Fibroblast of villous mesenchyme (primary cell): Measurements from ENCODE around the gene ALDH1L1. TPM values are rescaled to one million over a fixed set of nuclear protein-coding genes. Genes with fewer than 3 reads are reported as not detected.
"Not testable (repeated sequence)": the region's sequence is repeated elsewhere in the genome, so short reads cannot be mapped to it uniquely, and the experiment has no call there.

Source experiments
- DNase-seq: peaks from one replicate; pipeline ENCODE4 v3.0.0-alpha.2; 2010; ENCODE audit warnings: low read depth
- H3K4me3 ChIP-seq: 2 replicates; pipeline ENCODE4 v1.5.1; 2011; ENCODE audit warnings: low read depth, mild to moderate bottlenecking, low read length
- total RNA-seq: library from RNA; depleted of rRNA; stranded (reverse); fragments of >200 nt; gene quantifications from 2 replicates; pipeline ENCODE4 v1.2.3, GENCODE V29; 2012
- TF ChIP-seq, protein P1 (sequence below): IDR thresholded peaks from 2 replicates; pipeline ENCODE4 v1.5.1; 2012; ENCODE audit warnings: low read depth, mild to moderate bottlenecking, low read length; ENCODE audit not compliant: insufficient read depth

Gene ALDH1L1
- total RNA-seq, 1 donor: 3.9 TPM

GRCh38 chr3:126070146-126070545, 110.2 kb downstream of the ALDH1L1 start:
- TF ChIP-seq, protein P1, sequence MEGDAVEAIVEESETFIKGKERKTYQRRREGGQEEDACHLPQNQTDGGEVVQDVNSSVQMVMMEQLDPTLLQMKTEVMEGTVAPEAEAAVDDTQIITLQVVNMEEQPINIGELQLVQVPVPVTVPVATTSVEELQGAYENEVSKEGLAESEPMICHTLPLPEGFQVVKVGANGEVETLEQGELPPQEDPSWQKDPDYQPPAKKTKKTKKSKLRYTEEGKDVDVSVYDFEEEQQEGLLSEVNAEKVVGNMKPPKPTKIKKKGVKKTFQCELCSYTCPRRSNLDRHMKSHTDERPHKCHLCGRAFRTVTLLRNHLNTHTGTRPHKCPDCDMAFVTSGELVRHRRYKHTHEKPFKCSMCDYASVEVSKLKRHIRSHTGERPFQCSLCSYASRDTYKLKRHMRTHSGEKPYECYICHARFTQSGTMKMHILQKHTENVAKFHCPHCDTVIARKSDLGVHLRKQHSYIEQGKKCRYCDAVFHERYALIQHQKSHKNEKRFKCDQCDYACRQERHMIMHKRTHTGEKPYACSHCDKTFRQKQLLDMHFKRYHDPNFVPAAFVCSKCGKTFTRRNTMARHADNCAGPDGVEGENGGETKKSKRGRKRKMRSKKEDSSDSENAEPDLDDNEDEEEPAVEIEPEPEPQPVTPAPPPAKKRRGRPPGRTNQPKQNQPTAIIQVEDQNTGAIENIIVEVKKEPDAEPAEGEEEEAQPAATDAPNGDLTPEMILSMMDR: no peak
- no peak overlapping the region for H3K4me3 ChIP-seq
- DNase-seq: no peak

DNA sequence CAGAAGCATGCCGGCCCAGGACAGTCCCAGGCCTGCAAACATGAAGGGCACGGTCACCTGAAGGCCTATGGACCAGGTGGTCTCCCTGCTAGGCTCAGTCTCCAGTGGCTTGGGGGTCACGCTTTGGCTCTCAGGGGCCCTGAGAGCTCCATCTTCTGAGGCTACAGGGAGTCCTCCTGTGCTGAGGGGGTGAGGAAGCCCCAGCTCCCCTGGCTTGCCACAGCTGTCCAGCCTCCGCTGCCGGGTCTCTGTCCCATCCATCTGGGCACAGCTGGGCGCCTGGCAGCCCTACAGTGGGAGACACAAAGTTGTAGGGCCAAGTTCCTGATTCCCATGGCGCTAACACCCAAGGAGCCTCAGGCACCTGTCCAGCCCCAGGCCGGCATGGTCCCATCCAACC, 112.4 kb downstream of the ALDH1L1 start:
- H3K4me3 ChIP-seq: no peak overlapping the region
- DNase-seq: no peak
- TF ChIP-seq, protein P1: no peak

DNA sequence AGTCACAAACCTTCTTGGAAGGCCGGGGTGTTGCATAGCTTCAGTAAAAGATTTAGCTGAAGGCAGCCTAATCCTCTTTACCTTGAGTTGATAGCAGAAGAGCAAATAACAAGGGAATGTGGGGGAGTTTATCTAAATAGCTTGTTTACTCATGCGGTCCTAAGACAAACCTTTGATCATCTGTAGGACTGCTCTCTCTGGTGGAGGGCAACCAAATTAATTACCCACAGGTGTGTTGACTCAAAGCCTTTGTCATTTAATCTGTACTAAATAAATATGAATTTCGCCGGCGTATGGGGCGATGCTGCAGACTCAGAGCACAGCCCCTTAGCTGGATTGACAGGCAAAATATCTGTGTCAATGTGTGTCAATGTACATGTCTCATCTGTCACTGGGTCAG, 113.7 kb downstream of the ALDH1L1 start:
- not testable (repeated sequence) for H3K4me3 ChIP-seq, DNase-seq

GRCh38 chr3:126065876-126066275, 114.5 kb downstream of the ALDH1L1 start:
- H3K4me3 ChIP-seq: no peak overlapping the region
- TF ChIP-seq, protein P1: no peak

DNA sequence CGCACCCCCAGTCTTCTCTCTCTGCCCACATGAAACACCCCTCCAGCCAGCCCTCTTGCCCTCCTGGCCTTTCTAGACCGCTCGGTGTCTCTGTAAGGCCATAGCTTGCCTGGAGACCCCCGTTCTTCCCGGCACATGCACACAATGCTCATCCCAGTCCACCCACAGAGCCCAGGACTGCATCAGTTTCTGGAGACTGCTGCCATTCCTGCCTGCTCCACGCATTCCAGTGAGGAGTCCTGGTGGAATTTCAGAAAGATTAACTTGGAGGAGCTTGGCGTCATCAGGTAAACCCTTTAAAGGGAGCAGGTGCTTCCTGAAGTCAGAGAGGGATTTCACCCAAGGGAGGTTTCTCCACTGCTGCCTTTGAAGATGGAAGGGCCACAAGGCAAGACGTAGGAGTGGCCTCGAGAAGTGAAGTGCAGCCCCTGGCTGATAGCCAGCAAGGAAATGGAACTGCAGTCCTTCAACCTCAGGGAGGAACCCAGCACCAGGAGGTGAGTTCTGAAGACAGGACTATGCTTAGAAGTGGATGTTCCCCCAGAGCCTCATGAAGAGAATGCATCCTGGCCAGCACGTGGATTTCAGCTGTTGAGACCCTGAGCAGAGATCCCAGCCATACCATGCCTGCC, 115.6 kb downstream of the ALDH1L1 start:
- TF ChIP-seq, protein P1: no peak
- no peak overlapping the region for H3K4me3 ChIP-seq
- no peak for DNase-seq

More at GRCh38 chr3:126065876-126066275, 114.5 kb downstream of the ALDH1L1 start:
- no peak for DNase-seq

DNA sequence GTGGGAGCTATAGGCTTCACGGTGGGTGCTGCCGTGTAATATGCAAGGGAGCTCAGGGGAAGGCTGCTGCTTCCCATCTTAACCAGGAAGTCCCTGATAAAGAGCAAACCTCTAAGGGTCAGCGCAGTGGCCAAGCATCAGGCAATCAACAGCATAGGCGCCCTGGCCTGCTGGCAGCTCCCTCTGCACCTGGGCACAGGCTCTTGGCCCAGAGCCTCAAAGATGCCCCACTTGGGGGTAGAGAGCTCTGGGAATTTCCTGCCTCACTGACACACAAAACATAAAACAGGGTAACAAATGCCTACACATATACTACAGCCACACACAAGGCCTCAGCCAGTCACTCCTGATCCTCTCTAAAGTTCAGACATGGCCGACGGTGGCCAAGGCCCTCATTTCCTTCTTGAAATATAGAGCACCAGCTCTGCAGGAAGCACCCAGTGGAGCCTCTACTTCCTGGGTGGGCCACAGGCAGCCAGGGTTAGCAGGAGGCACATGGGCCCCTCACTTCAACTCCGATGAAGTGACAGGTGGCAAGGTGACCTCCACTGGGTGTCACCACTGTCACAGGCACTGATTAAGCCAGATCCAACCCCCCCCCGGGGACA, 116.9 kb downstream of the ALDH1L1 start:
- TF ChIP-seq, protein P1: no peak
- H3K4me3 ChIP-seq: no peak overlapping the region
- DNase-seq: no peak

DNA sequence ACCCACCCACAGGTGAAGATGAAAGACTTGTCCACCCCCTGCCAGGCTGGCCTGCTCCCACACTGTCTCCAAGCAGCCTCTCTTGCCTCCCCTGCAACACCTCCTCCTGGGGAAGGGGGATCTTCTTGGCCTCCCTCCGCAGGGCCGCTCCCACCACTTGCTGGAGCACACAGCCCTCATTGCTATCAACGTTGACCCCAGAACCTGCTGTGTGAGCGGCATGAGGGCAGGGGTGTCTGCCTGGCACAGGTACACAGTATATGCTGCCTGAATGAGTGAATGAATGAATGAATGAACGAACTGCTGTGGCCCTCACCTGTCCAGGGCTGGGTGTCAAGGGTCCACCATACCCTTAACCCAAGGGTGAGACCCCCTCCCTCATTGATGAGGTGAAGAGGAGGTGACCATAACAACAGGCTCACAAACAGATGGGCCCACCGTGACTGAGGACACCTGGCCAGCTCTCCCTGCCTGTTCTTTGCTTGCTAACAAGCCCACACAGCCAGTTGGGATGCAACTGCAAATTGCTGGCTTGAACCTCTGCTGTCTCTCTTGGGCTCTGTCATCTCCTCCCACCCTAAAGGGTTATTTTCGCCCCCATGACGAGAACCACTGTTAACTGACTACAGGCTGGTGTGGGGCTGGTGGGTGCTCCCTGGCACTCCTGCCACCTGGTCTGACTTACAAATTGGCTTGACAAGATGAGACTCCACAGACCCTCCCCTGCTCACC, 118.9 kb downstream of the ALDH1L1 start:
- H3K4me3 ChIP-seq: no peak overlapping the region
- TF ChIP-seq, protein P1: no peak
- no peak for DNase-seq
